ENCODE results near the gene GBF1. TPM values are rescaled to one million over a fixed set of nuclear protein-coding genes. Genes with fewer than 3 reads are reported as not detected.

GBF1 gene
- total and polyA plus RNA-seq, 10 of the 15 experiments (the other 5 are each of a cell fraction or from before 2014, with no cell fraction given): 0.82 to 42.0 (median 21.8) TPM

GRCh38 chr10:102286216-102286615 lies 40.9 kb downstream of the GBF1 start:
- CTCF ChIA-PET: interaction anchor here (1.0 kb wide), 1 partner anchor 166 kb away, joined by 3 read pairs; the partner anchor contains the start of gene C10orf95
- H3K9ac ChIP-seq (ENCODE audit: control insufficient read depth, insufficient read depth, low read length): no peak overlapping the region

More at GRCh38 chr10:102286216-102286615, 40.9 kb downstream of the GBF1 start:
- Histone ChIP-seq H3K27me3 (replicated peaks in 1 of 2; ENCODE audit: control insufficient read depth in 2 of 2, insufficient read depth in 2 of 2, low read length in 1 of 2) (no peaks in the 10 kb centered on the region), H3K27ac (ENCODE audit: control insufficient read depth, insufficient read depth) (no peak overlapping the region), H3K36me3 (ENCODE audit: control insufficient read depth in 2 of 2, insufficient read depth in 2 of 2, low read length in 1 of 2) (no peaks in the 10 kb centered on the region; a peak in 1 of 4 replicates), H3K4me2 (ENCODE audit: control insufficient read depth, insufficient read depth) (no peak overlapping the region), H4K20me1 (ENCODE audit: control insufficient read depth, insufficient read depth) (no peaks in the 10 kb centered on the region), H3K4me3 (no peak overlapping the region), H3K79me2 (ENCODE audit: control insufficient read depth, insufficient read depth, low read length) (peaks cover 30% of the 10 kb centered on the region), H2AFZ (ENCODE audit: control insufficient read depth, low read depth, low read length) (no peak overlapping the region), H3K9me3 (replicated peaks; ENCODE audit: control insufficient read depth, insufficient read depth, low read length) (no peaks in the 10 kb centered on the region), H3K4me1 (ENCODE audit: control insufficient read depth, insufficient read depth, low read length) (no peaks in the 10 kb centered on the region; the same call in 1 of the 2 replicates)
- DNase-seq (ENCODE audit: low read depth, low spot score) (no peak), ATAC-seq (no peak), FAIRE-seq (no peak)
- WGBS (ENCODE audit: insufficient coverage, insufficient replicate concordance, low lambda C conversion rate, missing lambda C conversion rate): 97% methylated on average over 2 of the region's 2 CpGs
- in situ Hi-C loops (cut with MboI): no loop called here
- intact Hi-C loops (cut with micrococcal nuclease; ENCODE audit: unreplicated experiment): no loop called here
- ChIA-PET SMC1A (ENCODE audit: uncharacterized antibody, unreplicated experiment) (interaction anchor here (1.3 to 2.0 kb wide), 5 partner anchors 9 to 65 kb away, joined by 3 to 6 read pairs (median 4); no protein-coding TSS in a partner anchor), POLR2A (interaction anchor here (0.6 to 1.1 kb wide), 3 partner anchors 23 to 68 kb away, joined by 3 to 4 read pairs (median 4); no protein-coding TSS in a partner anchor), RAD21 (ENCODE audit: unreplicated experiment) (no interaction called here)
- TSS peak; percentile 3 for BruUV-seq (replicated peaks)
- no peak for TF ChIP-seq ZBTB4 (CRISPR knock-in tag; IDR thresholded peaks at IDR 0.05)
- no peak for TF ChIP-seq YBX1 (IDR thresholded peaks at IDR 0.05)
- no peak for TF ChIP-seq BHLHE40 (IDR thresholded peaks at IDR 0.05; ENCODE audit: borderline replicate concordance in 1 of 2, low read depth in 2 of 2, low read length in 1 of 2)
- TF ChIP-seq BACH1 (IDR thresholded peaks at IDR 0.05; ENCODE audit: borderline replicate concordance): no peak
- no peak for TF ChIP-seq E4F1 (IDR thresholded peaks at IDR 0.05; ENCODE audit: borderline replicate concordance, partially characterized antibody)
- TF ChIP-seq MTA2 (IDR thresholded peaks at IDR 0.05; ENCODE audit: low read depth): no peak
- TF ChIP-seq MEF2B (IDR thresholded peaks at IDR 0.05; ENCODE audit: partially characterized antibody, poor library complexity, severe bottlenecking): no peak
- TF ChIP-seq ZZZ3 (IDR thresholded peaks at IDR 0.05; ENCODE audit: control insufficient read depth, insufficient read length, low read depth): no peak
- no peak for TF ChIP-seq CREM (IDR thresholded peaks at IDR 0.05; ENCODE audit: low read depth)
- no peak for TF ChIP-seq GATAD2B (conservative IDR thresholded peaks at IDR 0.05; ENCODE audit: low read depth)
- no peak for TF ChIP-seq WRNIP1 (IDR thresholded peaks at IDR 0.05; ENCODE audit: borderline replicate concordance, low read depth, low read length)
- no peak for TF ChIP-seq IRF5 (IDR thresholded peaks at IDR 0.05; ENCODE audit: borderline replicate concordance)
- TF ChIP-seq ATF3 (IDR thresholded peaks at IDR 0.05; ENCODE audit: borderline replicate concordance, extremely low read depth, low read depth, low read length): no peak
- no peak for TF ChIP-seq SREBF1 (IDR thresholded peaks at IDR 0.05; ENCODE audit: low read length)

Measured in GM12878 (cell line).